LNCAP (cell line): ENCODE results near the gene NTRK3.

Experiments used
- CTCF ChIP-seq: fragments of 450-650 bp; IDR thresholded peaks from 2 replicates; pipeline ENCODE4 v1.5.1; 2017; ENCODE audit warnings: mild to moderate bottlenecking

NTRK3 gene

DNA sequence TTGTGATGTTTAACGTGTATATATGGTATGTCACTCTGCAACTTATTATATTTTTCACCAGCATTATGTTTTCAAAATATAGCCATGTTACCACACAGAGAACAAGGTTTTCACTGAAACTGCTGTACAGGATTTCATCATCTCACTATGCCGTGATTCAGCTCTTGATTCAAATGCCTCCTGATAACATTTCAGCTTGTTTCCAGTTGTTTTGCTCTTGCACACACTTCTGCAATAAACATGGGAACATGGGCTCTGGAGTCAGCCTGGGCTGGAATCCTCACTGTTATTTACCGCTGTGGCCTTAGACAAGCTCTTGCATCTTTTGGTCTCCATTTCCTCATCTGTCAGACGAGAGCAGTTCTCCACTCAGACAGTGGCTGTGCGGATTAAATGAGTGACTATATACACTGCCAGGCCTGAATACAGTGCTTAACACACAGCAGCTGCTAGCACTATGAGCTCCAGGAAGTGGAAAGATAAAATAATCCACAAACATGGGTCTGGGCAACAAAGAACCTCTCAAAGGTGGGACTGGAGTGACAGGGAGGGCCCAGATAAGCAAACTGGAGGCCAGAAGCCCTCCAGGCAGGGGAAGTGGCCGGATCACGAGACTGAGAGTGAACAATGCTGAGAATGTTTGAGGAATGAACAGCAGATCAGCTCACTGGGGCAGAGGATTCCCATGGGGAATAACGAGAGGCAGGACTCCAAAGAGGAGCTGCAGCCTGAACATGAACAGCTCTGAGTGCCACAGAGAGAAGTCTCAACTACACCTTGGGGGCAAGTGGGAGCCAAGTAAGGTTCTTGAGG lies 17.7 kb downstream of the NTRK3 start:
- no peak for TF ChIP-seq CTCF

DNA sequence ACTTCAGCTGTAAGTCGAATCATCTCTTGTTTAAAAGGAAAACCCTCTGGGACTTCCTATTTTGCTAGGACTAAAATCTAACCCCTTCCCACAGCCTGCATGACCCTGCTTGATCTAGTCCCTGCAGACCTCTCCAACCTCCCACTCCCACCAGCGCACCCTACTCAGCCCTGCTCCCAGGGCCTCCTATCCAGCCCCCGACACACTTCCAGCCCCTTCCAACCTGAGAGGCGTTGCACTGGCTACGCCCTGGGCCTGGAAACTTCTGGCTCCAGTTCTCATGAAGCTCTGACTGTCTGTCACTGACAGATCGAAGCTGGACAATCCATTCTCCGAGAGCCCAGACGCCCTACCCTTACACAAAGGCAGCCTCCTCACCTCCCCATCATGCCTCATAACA lies 21.8 kb downstream of the NTRK3 start:
- no peak for TF ChIP-seq CTCF

GRCh38 chr15:88233921-88234320 lies 22.6 kb downstream of the NTRK3 start:
- no peak for TF ChIP-seq CTCF

DNA sequence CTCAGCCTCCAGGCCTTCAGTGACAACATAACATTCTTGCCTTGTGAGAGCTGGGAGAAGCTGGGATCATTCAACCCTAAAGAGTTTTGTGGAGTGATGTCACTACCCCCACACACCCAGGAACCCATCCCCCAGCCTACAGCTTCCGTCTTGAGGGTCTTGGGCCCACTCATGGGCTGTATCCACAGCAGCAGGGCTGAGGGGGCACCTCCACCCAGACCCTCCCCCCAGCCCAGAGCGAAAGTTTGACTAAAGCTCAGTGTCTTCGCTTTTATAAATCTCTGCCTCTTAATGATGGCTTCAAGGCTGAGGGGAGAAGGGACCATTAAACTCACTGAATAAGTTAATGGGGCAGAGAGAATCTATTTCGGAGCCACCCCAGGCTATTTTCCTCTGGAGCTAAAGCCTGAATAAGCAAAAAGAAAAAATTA lies 23.8 kb downstream of the NTRK3 start:
- no peak for TF ChIP-seq CTCF

DNA sequence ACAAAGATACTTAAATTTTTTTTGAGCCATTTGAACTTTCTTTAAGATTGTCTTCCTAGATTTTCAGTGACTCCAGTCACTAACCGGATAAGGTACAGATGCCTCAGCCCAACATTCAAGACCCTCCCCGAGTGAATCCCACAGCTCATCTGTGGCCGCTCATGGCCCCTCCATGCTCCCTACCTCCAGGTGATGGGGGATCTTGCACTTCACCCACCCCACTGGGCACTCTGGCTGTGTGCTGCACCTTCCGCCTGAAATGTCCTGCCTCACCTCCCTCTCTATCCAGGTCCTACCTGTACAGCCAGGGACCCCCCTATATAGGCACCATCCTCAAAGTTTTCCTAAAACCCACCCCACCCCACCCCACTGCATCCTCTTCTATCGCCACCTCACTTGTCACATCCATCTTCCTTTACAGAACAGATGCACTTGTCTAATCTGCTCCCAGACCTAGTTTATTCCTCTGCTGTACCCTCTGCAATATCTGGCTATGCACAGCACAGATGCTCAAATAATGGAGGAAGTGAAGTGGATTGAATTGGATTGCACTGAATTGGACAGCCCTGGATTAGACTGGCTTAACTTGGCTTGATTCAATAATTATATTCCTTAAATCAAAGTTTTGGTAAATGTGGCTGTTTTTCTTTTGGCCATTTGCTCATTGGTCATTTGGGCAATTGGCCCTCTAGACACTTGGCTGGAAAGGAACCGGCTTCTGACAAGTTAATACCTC lies 24.5 kb downstream of the NTRK3 start:
- TF ChIP-seq CTCF = no peak

- TF ChIP-seq CTCF = no peak
Measured at GRCh38 chr15:88230823-88231222, 25.7 kb downstream of the NTRK3 start.

- TF ChIP-seq CTCF = no peak
Measured at GRCh38 chr15:88225461-88225860, 31.1 kb downstream of the NTRK3 start.
